Erythroblast (primary cell): ENCODE measurements around the gene CYB561.

Source experiments
- DNase-seq, 2 experiments: peaks; one replicate each; lab custom pipeline; 2025; lab: John Stamatoyannopoulos, UW
- GATA1 ChIP-seq: IDR thresholded peaks from 2 replicates; pipeline ENCODE4 v1.6.1; 2011; ENCODE audit warnings: low read depth, mild to moderate bottlenecking, control low read depth, low read length, moderate library complexity
- POLR2A ChIP-seq: IDR thresholded peaks from 2 replicates; pipeline ENCODE4 v1.6.1; 2011; ENCODE audit warnings: mild to moderate bottlenecking, low read length

Gene CYB561

GRCh38 chr17:63382826-63383225, 63.3 kb downstream of the CYB561 start:
- no peak for TF ChIP-seq GATA1
- TF ChIP-seq POLR2A, result no peak
- no peak for DNase-seq
